ENCODE measurements around the gene AKAP10.
A peak's percentile ranks its signal among the peaks of the same experiment; 100 is the strongest.
"Not testable (repeated sequence)": the region's sequence is repeated elsewhere in the genome, so short reads cannot be mapped to it uniquely, and the experiment has no call there.

The AKAP10 gene

DNA sequence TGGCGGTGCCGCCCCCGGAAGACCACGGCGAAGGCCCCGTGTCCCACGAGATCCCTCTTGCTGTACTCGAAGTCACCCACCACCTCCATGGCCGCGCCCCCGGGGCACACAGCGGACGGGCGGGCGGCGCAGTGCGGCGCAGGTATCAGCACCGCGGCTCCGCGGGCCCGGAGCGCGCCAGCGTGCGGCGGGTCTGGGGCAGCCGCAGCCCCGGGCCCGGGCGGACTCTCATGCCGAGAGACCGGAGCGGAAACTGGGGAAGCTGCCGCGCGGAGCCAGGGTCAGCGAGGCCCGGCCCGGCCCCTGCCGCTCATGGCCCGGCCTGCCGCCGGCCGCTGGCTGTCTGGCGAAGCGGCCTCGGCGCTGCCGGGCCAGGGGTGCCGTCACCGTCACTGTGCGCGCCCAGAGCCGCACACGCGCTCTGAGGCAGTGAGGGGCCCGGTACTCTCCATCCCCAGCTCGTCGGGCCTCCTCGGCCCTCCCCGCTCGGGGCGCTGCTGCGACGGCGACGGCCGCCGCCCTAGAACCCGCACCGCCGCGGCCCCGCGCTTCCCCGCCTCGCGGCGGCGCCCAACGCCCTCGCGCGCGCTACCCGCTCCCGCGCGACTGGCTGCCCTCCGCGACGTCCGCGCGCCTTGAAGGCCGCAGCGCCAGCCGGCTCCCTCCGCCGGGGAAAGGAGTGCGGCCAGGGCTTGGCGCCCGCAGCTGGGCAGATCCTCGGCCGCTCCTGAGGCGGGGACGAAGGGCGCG lies 110.1 kb downstream of the AKAP10 start, which contains the start of gene ULK2:
Gene ULK2 (minus strand): TSS at position 608 of the 750 bp plus-strand sequence. CDS start 519 bp downstream, at position 89.
- DNase-seq (ENCODE audit: low read depth in 1 of 2, low spot score in 1 of 2): peak in 1 of 2 donors; percentile 33

DNA sequence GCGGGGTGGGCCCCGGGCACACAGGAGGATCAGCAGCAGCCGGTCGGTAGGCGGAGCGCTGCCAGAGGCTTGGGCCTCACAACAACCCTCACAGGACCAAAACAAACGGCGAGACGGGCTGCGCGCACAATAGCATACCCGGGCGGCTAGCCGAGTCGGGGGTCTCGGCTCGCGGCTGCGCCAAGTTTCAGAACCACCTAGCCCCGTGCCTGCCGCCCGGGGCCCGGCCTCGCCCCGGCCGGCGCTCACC lies 110.6 kb downstream of the AKAP10 start:
- DNase-seq (ENCODE audit: low read depth in 1 of 2, low spot score in 1 of 2): peak; percentile 13 to 34

DNA sequence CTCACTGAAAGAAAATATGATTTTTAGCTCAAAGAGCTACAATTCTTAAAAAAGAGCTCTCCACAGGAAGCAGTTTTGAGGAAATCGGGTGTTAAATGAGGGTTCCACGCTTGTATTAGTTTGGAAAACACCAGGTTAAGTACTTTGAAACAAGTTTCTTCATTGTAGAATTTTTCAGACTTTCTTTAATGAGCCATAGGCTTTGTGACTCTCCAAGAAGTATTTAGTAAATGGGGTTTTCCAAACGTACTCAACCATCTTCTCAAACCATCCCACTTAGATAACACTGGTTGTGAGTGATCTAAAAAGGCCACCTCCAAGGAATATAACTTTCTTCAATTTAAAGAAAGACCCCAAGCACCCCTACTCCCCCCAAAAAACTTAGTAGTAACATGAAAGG lies 112.6 kb downstream of the AKAP10 start:
- DNase-seq (ENCODE audit: low read depth in 1 of 2, low spot score in 1 of 2): no peak

DNA sequence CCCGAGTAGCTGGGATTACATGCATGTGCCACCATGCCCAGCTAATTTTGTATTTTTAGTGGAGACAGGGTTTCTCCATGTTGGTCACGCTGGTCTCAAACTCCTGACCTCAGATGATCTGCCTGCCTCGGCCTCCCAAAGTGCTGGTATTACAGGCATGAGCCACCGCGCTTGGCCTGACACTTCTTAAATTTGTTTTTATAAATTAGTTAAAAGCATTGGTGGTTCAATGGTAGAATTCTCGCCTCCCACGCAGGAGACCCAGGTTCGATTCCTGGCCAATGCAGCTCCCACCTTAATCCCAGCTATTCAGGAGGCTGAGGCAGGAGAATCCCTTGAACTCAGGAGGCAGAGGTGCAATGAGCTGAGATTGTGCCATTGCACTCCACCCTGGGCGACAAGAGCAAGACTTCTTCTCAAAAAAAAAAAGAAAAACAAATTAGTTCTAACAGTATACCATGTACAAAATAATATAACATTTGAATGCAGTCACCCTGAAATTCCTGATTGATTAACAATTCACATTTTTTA lies 116.9 kb downstream of the AKAP10 start:
- DNase-seq (ENCODE audit: low read depth in 1 of 2, low spot score in 1 of 2): not testable (repeated sequence)

DNA sequence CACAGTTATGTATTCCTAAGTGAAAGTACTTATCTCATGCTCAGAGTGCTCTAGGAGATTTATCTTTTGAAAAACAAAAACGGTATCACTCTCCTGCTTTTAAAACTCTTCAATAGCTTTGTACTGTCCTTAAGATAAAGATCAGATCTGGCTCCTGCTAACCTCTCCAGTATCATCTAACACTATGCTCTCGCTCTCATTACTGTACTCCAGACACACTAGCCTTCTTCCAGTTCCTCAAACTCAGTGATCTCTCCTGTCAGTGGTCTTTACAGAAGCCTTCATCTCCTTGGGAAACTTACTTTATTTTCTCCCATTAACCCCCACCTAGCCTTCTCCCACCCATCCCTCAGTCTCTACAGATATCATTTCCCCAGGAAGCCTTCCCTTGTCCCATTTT lies 120.0 kb downstream of the AKAP10 start:
- DNase-seq (ENCODE audit: low read depth in 1 of 2, low spot score in 1 of 2): no peak
